Uterus (tissue), 2 donors: ENCODE data around the gene SLC35B1.

Source experiments
- CTCF ChIP-seq, 4 experiments: fragments of 200-600 bp in 2 of 4; fragments of 450-650 bp in 2 of 4; sonication (generic) in 2 of 4; IDR thresholded peaks; one replicate each; pipeline ENCODE4 v1.5.1; 2016 to 2019; ENCODE audit warnings: antibody characterized with exemption in 4 of 4, mild to moderate bottlenecking in 2 of 4, moderate library complexity in 1 of 4
- POLR2A ChIP-seq, 2 donors: fragments of 450-650 bp; IDR thresholded peaks; one replicate each; pipeline ENCODE4 v1.6.1; 2016; ENCODE audit warnings: antibody characterized with exemption in 2 of 2, mild to moderate bottlenecking in 1 of 2, moderate library complexity in 1 of 2

GRCh38 chr17:49729069-49729468, 21.3 kb upstream of the SLC35B1 start:
- TF ChIP-seq CTCF (IDR thresholded peaks at IDR 0.05) (no peak), POLR2A (IDR thresholded peaks at IDR 0.05) (no peak)
